Stomach (tissue), 9 donors: ENCODE results near the gene LCA5L. TPM values are rescaled to one million over a fixed set of nuclear protein-coding genes. Genes with fewer than 3 reads are reported as not detected.
"Not testable (repeated sequence)": the region's sequence is repeated elsewhere in the genome, so short reads cannot be mapped to it uniquely, and the experiment has no call there.

ENCODE experiments used
- DNase-seq, 2 donors: peaks; one replicate each; pipeline versions ENCODE4 v3.0.0 to v3.0.0-alpha.2; 2013 to 2019
- H3K27ac ChIP-seq, 5 donors: fragments of 200-600 bp in 4 of 5; sonication (generic) in 4 of 5; one replicate each; pipeline ENCODE4 v1.5.1; 2013 to 2019; ENCODE audit warnings: mild to moderate bottlenecking in 1 of 5, moderate library complexity in 1 of 5
- H3K27me3 ChIP-seq, 3 donors: fragments of 200-600 bp; sonication (generic); one replicate each; pipeline ENCODE4 v1.5.1; 2017 to 2019; ENCODE audit warnings: mixed run types in 1 of 3
- H3K36me3 ChIP-seq, 4 donors: fragments of 200-600 bp; sonication (generic); 1 replicate in 3 of 4; 2 replicates in 1 of 4; pipeline ENCODE4 v1.5.1; 2016 to 2019
- H3K4me1 ChIP-seq, 4 donors: fragments of 200-600 bp; sonication (generic); one replicate each; pipeline ENCODE4 v1.5.1; 2016 to 2019
- H3K4me3 ChIP-seq, 4 donors: fragments of 200-600 bp; sonication (generic) in 3 of 4; one replicate each; pipeline ENCODE4 v1.5.1; 2016 to 2019; ENCODE audit warnings: mild to moderate bottlenecking in 1 of 4
- H3K9me3 ChIP-seq, 4 donors: fragments of 200-600 bp; sonication (generic); one replicate each; pipeline ENCODE4 v1.5.1; 2016 to 2019
- EP300 ChIP-seq: sonication (generic); formaldehyde crosslinking; IDR thresholded peaks from one replicate; pipeline ENCODE4 v1.6.1; 2017; ENCODE audit warnings: antibody characterized with exemption
- POLR2A ChIP-seq, 4 donors: fragments of 450-650 bp; IDR thresholded peaks; one replicate each; pipeline ENCODE4 v1.6.1; 2016; ENCODE audit warnings: antibody characterized with exemption in 4 of 4, control low read depth in 2 of 4, mild to moderate bottlenecking in 1 of 4, moderate library complexity in 1 of 4
- POLR2AphosphoS5 ChIP-seq, 3 donors: sonication (generic); formaldehyde crosslinking; IDR thresholded peaks; one replicate each; pipeline ENCODE4 v1.6.1; 2016; ENCODE audit warnings: antibody characterized with exemption in 3 of 3
- WGBS, 5 donors: extraction: QIAGEN DNeasy Blood & Tissue Kit in 3 of 5; methylation state at CpG; one replicate each; pipeline versions ENCODE4 v1.1.5 to v1.1.7; 2013 to 2018; 5-methylcytosine and 5-hydroxymethylcytosine counted together
- intact Hi-C: fragments of 100-400 bp; cut with DNase I; formaldehyde crosslinking; loops from one replicate; pipeline ENCODE4 v1.15.1; 2023; ENCODE audit warnings: low total_unique reads
- polyA plus RNA-seq, 3 donors: library from polyadenylated mRNA; stranded (reverse); fragments of 200-250 nt; gene quantifications; one replicate each; pipeline ENCODE4 v1.2.3, GENCODE V29; 2013
- total RNA-seq, 5 donors: library from RNA; depleted of rRNA; stranded (reverse); fragments of >200 nt; gene quantifications; one replicate each; pipeline versions ENCODE4 v1.1.0 to v1.2.3, GENCODE V29; 2014 to 2016
- TF ChIP-seq, protein P1 (sequence below), 7 experiments: fragments of 450-650 bp in 4 of 7; fragments of 200-600 bp in 3 of 7; sonication (generic) in 3 of 7; IDR thresholded peaks; one replicate each; pipeline ENCODE4 v1.5.1; 2016 to 2019; ENCODE audit warnings: antibody characterized with exemption in 7 of 7, control low read depth in 2 of 7, mild to moderate bottlenecking in 1 of 7
- donor health status: healthy with polysubstance abuse.
- donor health status: Bipolar disorder and iron deficiency.
- donor health status: healthy.

Gene LCA5L
- total and polyA plus RNA-seq, 8 donors, result 0.85 to 2.7 (median 1.8) TPM; not detected in 3

DNA sequence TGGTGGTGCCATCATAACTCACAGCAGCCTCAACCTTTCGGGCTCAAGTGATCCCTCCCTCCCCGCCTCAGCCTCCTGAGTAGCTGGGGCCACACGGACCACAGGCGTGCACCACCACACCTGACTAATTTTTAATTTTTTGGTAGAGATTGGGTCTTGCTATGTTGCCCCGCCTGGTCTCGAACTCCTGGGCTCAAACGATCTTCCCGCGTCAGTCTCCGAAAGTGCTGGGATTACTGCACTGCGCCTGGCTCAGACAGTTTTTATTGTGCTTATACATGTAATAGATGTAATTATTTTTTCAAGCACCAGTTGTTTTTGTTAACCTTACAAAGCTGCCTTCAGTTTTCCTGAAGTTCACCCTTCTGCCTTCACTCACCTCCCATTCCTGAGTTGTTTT, 58.7 kb downstream of the LCA5L start:
- Histone ChIP-seq H3K9me3 (no peaks in the 10 kb centered on the region), H3K27me3 (no peaks in the 10 kb centered on the region), H3K36me3 (peaks cover 3 to 13% (median 11%) of the 10 kb centered on the region in 4 donors), H3K4me1 (peaks cover 9 to 62% (median 49%) of the 10 kb centered on the region in 4 donors), H3K27ac (peak overlapping the region in 4 of 5 donors; percentile 65 to 85 (median 79)), H3K4me3 (peak overlapping the region in 1 of 4 donors; percentile 49)
- no peak for DNase-seq
- TF ChIP-seq POLR2AphosphoS5 (IDR thresholded peaks at IDR 0.05) (no peak), POLR2A (IDR thresholded peaks at IDR 0.05) (no peak)
- TF ChIP-seq, protein P1, sequence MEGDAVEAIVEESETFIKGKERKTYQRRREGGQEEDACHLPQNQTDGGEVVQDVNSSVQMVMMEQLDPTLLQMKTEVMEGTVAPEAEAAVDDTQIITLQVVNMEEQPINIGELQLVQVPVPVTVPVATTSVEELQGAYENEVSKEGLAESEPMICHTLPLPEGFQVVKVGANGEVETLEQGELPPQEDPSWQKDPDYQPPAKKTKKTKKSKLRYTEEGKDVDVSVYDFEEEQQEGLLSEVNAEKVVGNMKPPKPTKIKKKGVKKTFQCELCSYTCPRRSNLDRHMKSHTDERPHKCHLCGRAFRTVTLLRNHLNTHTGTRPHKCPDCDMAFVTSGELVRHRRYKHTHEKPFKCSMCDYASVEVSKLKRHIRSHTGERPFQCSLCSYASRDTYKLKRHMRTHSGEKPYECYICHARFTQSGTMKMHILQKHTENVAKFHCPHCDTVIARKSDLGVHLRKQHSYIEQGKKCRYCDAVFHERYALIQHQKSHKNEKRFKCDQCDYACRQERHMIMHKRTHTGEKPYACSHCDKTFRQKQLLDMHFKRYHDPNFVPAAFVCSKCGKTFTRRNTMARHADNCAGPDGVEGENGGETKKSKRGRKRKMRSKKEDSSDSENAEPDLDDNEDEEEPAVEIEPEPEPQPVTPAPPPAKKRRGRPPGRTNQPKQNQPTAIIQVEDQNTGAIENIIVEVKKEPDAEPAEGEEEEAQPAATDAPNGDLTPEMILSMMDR (IDR thresholded peaks at IDR 0.05), result no peak
- intact Hi-C loops, result no loop called here
- 93 to 95% (median 94%) methylated on average over 11 of the region's 11 CpGs for WGBS, 5 donors

GRCh38 chr21:39386194-39386593, 59.4 kb downstream of the LCA5L start:
- DNase-seq, result peak; percentile 37 to 60
- Histone ChIP-seq H3K27ac (peak overlapping the region; percentile 65 to 85 (median 76)), H3K9me3 (no peaks in the 10 kb centered on the region), H3K27me3 (no peaks in the 10 kb centered on the region), H3K4me3 (peak overlapping the region; percentile 32 to 39 (median 36)), H3K36me3 (peaks cover 0 to 8% (median 4%) of the 10 kb centered on the region in 4 donors), H3K4me1 (peaks cover 10 to 69% (median 56%) of the 10 kb centered on the region in 4 donors)
- WGBS, 5 donors, result 53 to 71% (median 63%) methylated on average over 11 to 13 of the region's 13 CpGs
- TF ChIP-seq POLR2A (IDR thresholded peaks at IDR 0.05) (no peak), POLR2AphosphoS5 (IDR thresholded peaks at IDR 0.05) (no peak), EP300 (no peak)
- TF ChIP-seq, protein P1 (IDR thresholded peaks at IDR 0.05), result no peak
- intact Hi-C loops, result no loop called here

- no peaks in the 10 kb centered on the region for H3K27me3 ChIP-seq
- WGBS, 5 donors, result 43 to 64% (median 60%) methylated on average over 10 to 50 of the region's 50 CpGs
- peaks cover 14 to 75% (median 62%) of the 10 kb centered on the region in 4 donors for H3K4me1 ChIP-seq
- peaks cover 0 to under 1% (median under 1%) of the 10 kb centered on the region in 4 donors for H3K36me3 ChIP-seq
- peak overlapping the region; percentile 65 to 85 (median 76) for H3K27ac ChIP-seq
- H3K4me3 ChIP-seq, result peak overlapping the region; percentile 32 to 39 (median 36)
- DNase-seq, result peak; percentile 92 to 96
- intact Hi-C loops, result no loop called here
- no peaks in the 10 kb centered on the region for H3K9me3 ChIP-seq
- TF ChIP-seq EP300, result no peak
- TF ChIP-seq, protein P1 (IDR thresholded peaks at IDR 0.05), result no peak
- peak; percentile 25 to 71 (median 54) for TF ChIP-seq POLR2AphosphoS5 (IDR thresholded peaks at IDR 0.05)
- TF ChIP-seq POLR2A (IDR thresholded peaks at IDR 0.05), result no peak
Measured at GRCh38 chr21:39385299-39386145, 60.1 kb downstream of the LCA5L start.

- intact Hi-C loops, result no loop called here
- TF ChIP-seq POLR2A (IDR thresholded peaks at IDR 0.05), result no peak
- TF ChIP-seq EP300, result no peak
- no peak for TF ChIP-seq POLR2AphosphoS5 (IDR thresholded peaks at IDR 0.05)
- TF ChIP-seq, protein P1 (IDR thresholded peaks at IDR 0.05), result no peak
- H3K27ac ChIP-seq, result peak overlapping the region; percentile 45 to 85 (median 76)
- H3K4me3 ChIP-seq, result peak overlapping the region in 2 of 4 donors; percentile 36 to 39
- H3K27me3 ChIP-seq, result no peaks in the 10 kb centered on the region
- WGBS, 5 donors, result 83 to 87% (median 84%) methylated on average over 8 to 13 of the region's 13 CpGs
- peaks cover 16 to 69% (median 60%) of the 10 kb centered on the region in 4 donors for H3K4me1 ChIP-seq
- H3K9me3 ChIP-seq, result no peaks in the 10 kb centered on the region
- DNase-seq, result no peak
- no peaks in the 10 kb centered on the region for H3K36me3 ChIP-seq
Measured at GRCh38 chr21:39384674-39385298, 60.8 kb downstream of the LCA5L start.

- H3K27ac ChIP-seq, DNase-seq, H3K9me3 ChIP-seq, intact Hi-C loops, H3K4me3 ChIP-seq, H3K27me3 ChIP-seq, H3K36me3 ChIP-seq: not testable (repeated sequence)
- WGBS, 5 donors, result 85 to 94% (median 90%) methylated on average over 7 of the region's 7 CpGs
- H3K4me1 ChIP-seq, result peaks cover 19 to 52% (median 42%) of the 10 kb centered on the region in 4 donors
Measured at GRCh38 chr21:39382096-39382495, 63.5 kb downstream of the LCA5L start.
